Measurements from ENCODE around the gene MTFR1L. TPM values are rescaled to one million over a fixed set of nuclear protein-coding genes. Genes with fewer than 3 reads are reported as not detected.

The MTFR1L gene
- polyA plus RNA-seq, 1 donor from 2014 or later: 115 TPM

DNA sequence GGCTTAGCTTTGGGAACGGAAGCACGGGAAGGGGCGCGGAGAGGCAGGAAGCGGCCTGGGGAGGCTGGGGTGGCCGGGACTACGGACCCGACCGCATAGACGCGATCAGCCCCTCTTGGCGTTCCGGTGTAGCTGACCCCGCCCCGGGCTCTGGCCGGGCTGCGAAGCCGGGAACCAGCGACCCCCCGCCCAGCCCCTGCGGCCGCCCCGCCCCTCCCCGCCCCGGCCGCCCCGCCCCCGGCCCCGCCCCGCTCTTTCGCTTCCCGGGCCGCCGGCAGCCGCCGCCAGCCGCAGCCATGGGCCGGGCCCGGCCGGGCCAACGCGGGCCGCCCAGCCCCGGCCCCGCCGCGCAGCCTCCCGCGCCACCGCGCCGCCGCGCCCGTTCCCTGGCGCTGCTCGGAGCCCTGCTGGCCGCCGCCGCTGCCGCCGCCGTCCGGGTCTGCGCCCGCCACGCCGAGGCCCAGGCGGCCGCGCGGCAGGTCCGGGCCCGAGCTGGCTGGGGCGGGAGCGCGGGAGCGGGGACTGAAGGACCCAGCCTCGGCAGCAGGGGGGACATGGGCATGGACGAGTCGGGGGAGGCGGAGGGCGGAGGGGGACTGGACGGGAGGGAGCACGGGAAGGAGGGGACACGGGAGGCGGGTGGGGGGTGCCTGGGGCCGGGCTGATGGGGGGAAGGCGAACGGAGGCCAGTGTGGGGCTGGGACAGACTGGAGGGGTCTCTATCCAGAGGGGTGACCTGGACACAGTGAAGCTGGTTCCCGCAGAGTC, 19.6 kb upstream of the MTFR1L start, which contains the start of gene SELENON:
SELENON (plus strand) TSS at position 259 of the 768 bp plus-strand sequence; CDS start at position 297, 38 bp downstream.
- peak within 1 kb of the TSS; percentile 66 for H3K4me3 ChIP-seq (ENCODE audit: low read length)
- no peaks in the 10 kb centered on the region for H3K79me2 ChIP-seq (replicated peaks; ENCODE audit: insufficient read depth, low read length)
- TF ChIP-seq POLR2AphosphoS5 (IDR thresholded peaks at IDR 0.05) (peak; percentile 11), SMC3 (conservative IDR thresholded peaks at IDR 0.05; ENCODE audit: poor library complexity) (no peak), TAF1 (IDR thresholded peaks at IDR 0.05; ENCODE audit: low read depth) (peak; percentile 41)
- H3K9me3 ChIP-seq (ENCODE audit: low read length): no peaks in the 10 kb centered on the region
- H3K36me3 ChIP-seq (ENCODE audit: insufficient read depth, low read length): no peaks in the 10 kb centered on the region
- H3K27me3 ChIP-seq (ENCODE audit: insufficient read depth, low read depth, low read length): no peaks in the 10 kb centered on the region
- H2AFZ ChIP-seq (ENCODE audit: low read depth, low read length): peak within 1 kb of the TSS; percentile 80
- H4K20me1 ChIP-seq (ENCODE audit: insufficient read depth): no peaks in the 10 kb centered on the region
- H3F3A ChIP-seq (ENCODE audit: insufficient read depth, low read length, poor library complexity, severe bottlenecking): no peaks in the 10 kb centered on the region
- H3K9ac ChIP-seq (ENCODE audit: low read length): peak within 1 kb of the TSS; percentile 74
- no peak within 1 kb of the TSS for H3K27ac ChIP-seq (ENCODE audit: low read length)
- H3K9me2 ChIP-seq (ENCODE audit: insufficient read depth, low read length): no peaks in the 10 kb centered on the region
- H3K4me2 ChIP-seq (ENCODE audit: low read length): peak within 1 kb of the TSS; percentile 62

DNA sequence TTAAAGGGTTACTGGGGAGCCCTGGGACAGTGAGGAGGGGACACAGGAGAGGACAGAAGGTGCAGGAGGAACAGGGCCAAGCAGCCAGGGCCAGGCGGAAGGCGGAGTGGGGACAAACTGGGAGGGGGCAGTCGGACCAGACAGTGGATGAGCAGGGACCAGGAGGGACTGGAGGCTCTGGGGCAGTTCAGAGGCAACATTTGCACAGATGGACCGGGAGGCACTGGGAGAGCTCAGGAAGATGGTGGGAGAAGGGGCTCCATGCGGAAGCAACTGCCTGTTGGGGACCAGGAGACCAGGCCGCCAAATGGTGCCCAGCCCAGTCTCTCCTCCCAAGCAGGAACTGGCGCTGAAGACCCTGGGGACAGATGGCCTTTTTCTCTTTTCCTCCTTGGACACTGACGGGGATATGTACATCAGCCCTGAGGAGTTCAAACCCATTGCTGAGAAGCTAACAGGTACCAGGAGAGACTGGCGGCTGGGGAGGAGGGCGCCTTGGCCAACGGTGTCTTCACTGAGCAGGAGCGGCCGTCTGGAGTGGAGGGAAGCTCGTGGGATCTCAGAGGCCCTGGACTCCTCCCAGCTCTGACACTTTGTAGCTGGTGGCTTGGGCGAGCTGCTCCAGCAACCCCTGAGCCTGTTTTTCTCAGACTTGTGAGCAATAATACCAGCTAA, 18.9 kb upstream of the MTFR1L start:
- no peaks in the 10 kb centered on the region for H3K36me3 ChIP-seq (ENCODE audit: insufficient read depth, low read length)
- peak overlapping the region; percentile 74 for H3K9ac ChIP-seq (ENCODE audit: low read length)
- peak overlapping the region; percentile 62 for H3K4me2 ChIP-seq (ENCODE audit: low read length)
- no peaks in the 10 kb centered on the region for H3K79me2 ChIP-seq (replicated peaks; ENCODE audit: insufficient read depth, low read length)
- H3K9me2 ChIP-seq (ENCODE audit: insufficient read depth, low read length): no peaks in the 10 kb centered on the region
- no peaks in the 10 kb centered on the region for H3K27me3 ChIP-seq (ENCODE audit: insufficient read depth, low read depth, low read length)
- H4K20me1 ChIP-seq (ENCODE audit: insufficient read depth): no peaks in the 10 kb centered on the region
- H2AFZ ChIP-seq (ENCODE audit: low read depth, low read length): peak overlapping the region; percentile 27
- peak overlapping the region; percentile 66 for H3K4me3 ChIP-seq (ENCODE audit: low read length)
- no peak overlapping the region for H3K27ac ChIP-seq (ENCODE audit: low read length)
- TF ChIP-seq, protein P1, sequence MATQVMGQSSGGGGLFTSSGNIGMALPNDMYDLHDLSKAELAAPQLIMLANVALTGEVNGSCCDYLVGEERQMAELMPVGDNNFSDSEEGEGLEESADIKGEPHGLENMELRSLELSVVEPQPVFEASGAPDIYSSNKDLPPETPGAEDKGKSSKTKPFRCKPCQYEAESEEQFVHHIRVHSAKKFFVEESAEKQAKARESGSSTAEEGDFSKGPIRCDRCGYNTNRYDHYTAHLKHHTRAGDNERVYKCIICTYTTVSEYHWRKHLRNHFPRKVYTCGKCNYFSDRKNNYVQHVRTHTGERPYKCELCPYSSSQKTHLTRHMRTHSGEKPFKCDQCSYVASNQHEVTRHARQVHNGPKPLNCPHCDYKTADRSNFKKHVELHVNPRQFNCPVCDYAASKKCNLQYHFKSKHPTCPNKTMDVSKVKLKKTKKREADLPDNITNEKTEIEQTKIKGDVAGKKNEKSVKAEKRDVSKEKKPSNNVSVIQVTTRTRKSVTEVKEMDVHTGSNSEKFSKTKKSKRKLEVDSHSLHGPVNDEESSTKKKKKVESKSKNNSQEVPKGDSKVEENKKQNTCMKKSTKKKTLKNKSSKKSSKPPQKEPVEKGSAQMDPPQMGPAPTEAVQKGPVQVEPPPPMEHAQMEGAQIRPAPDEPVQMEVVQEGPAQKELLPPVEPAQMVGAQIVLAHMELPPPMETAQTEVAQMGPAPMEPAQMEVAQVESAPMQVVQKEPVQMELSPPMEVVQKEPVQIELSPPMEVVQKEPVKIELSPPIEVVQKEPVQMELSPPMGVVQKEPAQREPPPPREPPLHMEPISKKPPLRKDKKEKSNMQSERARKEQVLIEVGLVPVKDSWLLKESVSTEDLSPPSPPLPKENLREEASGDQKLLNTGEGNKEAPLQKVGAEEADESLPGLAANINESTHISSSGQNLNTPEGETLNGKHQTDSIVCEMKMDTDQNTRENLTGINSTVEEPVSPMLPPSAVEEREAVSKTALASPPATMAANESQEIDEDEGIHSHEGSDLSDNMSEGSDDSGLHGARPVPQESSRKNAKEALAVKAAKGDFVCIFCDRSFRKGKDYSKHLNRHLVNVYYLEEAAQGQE (IDR thresholded peaks at IDR 0.05; ENCODE audit: borderline replicate concordance): no peak
- TF ChIP-seq TAF1 (IDR thresholded peaks at IDR 0.05; ENCODE audit: low read depth): no peak
- TF ChIP-seq RAD21 (conservative IDR thresholded peaks at IDR 0.05): no peak
- no peaks in the 10 kb centered on the region for H3F3A ChIP-seq (ENCODE audit: insufficient read depth, low read length, poor library complexity, severe bottlenecking)
- H3K9me3 ChIP-seq (ENCODE audit: low read length): no peaks in the 10 kb centered on the region

DNA sequence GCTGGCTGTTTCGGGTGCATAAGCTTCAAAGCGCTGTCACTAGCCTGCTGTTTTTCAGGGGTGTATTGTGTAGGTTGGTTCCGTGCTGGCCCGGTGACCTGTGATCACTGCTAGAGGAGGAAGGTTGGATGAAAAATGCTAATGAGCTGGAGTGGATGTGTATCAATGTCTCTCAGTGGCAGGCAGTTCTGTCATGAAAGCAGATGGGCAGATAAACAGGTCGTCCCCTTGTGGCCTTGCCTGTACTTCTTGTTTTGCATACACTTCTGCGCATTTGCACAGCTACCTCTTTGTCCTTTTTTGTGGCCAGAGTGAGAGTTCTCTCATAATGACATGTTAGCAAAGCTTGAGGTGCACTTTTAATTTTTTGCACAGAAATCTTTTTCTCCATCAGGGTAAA, 16.8 kb upstream of the MTFR1L start:
- Histone ChIP-seq H3K4me3 (ENCODE audit: low read length) (no peak overlapping the region), H3K9me2 (ENCODE audit: insufficient read depth, low read length) (no peaks in the 10 kb centered on the region), H4K20me1 (ENCODE audit: insufficient read depth) (no peaks in the 10 kb centered on the region), H3F3A (ENCODE audit: insufficient read depth, low read length, poor library complexity, severe bottlenecking) (no peaks in the 10 kb centered on the region), H3K4me2 (ENCODE audit: low read length) (no peak overlapping the region), H3K9me3 (ENCODE audit: low read length) (no peaks in the 10 kb centered on the region), H3K27me3 (ENCODE audit: insufficient read depth, low read depth, low read length) (no peaks in the 10 kb centered on the region), H3K9ac (ENCODE audit: low read length) (no peak overlapping the region), H3K27ac (ENCODE audit: low read length) (no peak overlapping the region), H3K36me3 (ENCODE audit: insufficient read depth, low read length) (no peaks in the 10 kb centered on the region), H3K79me2 (replicated peaks; ENCODE audit: insufficient read depth, low read length) (no peaks in the 10 kb centered on the region), H2AFZ (ENCODE audit: low read depth, low read length) (no peak overlapping the region)
- no peak for TF ChIP-seq SMC3 (conservative IDR thresholded peaks at IDR 0.05; ENCODE audit: poor library complexity)
- no peak for TF ChIP-seq MXI1 (conservative IDR thresholded peaks at IDR 0.05; ENCODE audit: poor library complexity, severe bottlenecking)
- no peak for TF ChIP-seq RAD21 (conservative IDR thresholded peaks at IDR 0.05)

Measured in neural cell (in vitro differentiated cells).